Retina (tissue), 1 donor: ENCODE measurements around the gene MCUB.
A peak's percentile ranks its signal among the peaks of the same experiment; 100 is the strongest.
"Not testable (repeated sequence)": the region's sequence is repeated elsewhere in the genome, so short reads cannot be mapped to it uniquely, and the experiment has no call there.

ENCODE experiments used
- DNase-seq: peaks from one replicate; pipeline ENCODE4 v3.0.0-alpha.2; 2016

The MCUB gene, protein sequence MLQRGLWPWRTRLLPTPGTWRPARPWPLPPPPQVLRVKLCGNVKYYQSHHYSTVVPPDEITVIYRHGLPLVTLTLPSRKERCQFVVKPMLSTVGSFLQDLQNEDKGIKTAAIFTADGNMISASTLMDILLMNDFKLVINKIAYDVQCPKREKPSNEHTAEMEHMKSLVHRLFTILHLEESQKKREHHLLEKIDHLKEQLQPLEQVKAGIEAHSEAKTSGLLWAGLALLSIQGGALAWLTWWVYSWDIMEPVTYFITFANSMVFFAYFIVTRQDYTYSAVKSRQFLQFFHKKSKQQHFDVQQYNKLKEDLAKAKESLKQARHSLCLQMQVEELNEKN

DNA sequence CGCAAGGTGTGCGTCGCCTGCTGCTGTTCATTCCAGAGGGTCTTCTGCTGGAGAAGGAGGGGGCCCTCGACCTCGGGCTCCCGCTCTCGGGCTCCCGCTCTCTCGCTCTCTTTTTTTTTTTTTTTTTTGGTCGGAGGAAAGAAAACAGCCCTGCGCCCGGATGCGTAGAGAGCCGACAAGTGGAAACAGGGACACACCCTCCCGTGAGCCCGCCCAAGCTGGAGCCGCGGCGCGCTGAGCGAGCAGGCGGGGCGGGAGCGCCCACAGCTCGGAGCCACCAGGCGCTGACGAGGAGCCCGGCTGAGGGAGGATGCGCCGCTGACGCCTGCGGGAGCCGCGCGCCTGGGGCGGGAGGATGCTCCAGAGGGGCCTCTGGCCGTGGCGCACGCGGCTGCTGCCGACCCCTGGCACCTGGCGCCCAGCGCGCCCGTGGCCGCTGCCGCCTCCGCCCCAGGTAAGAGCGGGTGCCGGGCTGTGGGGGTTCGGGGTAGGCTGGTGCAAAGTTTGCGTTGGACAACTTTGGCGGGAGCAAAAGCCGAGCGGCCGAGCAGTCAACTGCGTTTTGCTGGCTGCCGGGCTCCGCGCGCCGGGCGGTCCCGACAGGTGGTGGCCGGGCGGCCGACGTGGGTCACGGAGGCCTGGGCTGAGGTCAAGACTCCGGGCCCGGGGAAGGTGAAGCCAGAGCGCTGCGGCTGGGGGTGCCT is at the start of gene MCUB:
Gene MCUB (plus strand): TSS at position 264 of the 704 bp plus-strand sequence. CDS start 92 bp downstream, at position 356.
- peak; percentile 93 for DNase-seq

- DNase-seq, result no peak
Measured at GRCh38 chr4:109510687-109511086, 49.4 kb upstream of the MCUB start.

DNA sequence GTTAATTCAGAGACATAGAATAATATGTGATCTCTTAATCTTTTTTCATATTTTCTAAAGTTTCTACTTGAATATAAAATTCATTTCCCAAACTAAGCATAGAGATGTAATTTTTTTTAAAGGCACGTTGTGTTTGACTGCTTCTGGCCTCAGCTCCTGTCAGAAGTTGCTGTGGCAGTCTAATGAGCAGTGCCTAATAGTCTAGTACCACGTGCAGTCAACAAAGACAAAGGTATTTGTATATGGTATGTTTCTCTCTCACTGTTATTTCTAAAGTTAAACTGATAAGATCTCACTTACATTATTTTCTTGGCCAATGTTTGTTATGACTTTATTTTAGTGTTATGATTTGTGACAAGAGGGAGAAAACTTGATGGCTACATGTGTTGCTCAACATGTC is 48.6 kb upstream of the MCUB start:
- DNase-seq, result no peak

GRCh38 chr4:109513368-109513767 is 46.7 kb upstream of the MCUB start:
- not testable (repeated sequence) for DNase-seq

GRCh38 chr4:109532182-109532581 is 27.9 kb upstream of the MCUB start:
- no peak for DNase-seq

- no peak for DNase-seq
Measured at GRCh38 chr4:109545401-109545800, 14.6 kb upstream of the MCUB start.

DNA sequence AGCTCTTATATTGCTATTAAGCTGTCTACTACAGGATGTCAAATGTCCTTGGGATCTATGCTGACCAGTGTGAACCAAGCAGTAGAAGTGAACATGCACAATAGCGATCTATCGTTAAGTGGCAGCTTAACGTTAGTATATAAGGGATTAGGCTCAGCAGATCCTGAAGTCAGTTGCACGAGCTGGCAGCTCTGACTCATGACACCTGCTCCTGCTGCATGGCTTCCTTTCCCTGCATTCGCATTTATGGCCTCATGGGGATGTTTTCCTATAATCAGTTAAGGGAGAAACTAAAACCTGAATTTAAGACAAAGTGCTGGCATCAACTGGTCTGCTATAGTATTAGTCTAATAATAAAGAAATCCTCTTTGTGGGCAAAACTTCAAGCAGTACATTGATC is 12.7 kb upstream of the MCUB start:
- no peak for DNase-seq

GRCh38 chr4:109548655-109549054 is 11.4 kb upstream of the MCUB start:
- DNase-seq, result no peak

GRCh38 chr4:109552237-109552636 is 7.8 kb upstream of the MCUB start:
- no peak for DNase-seq

DNA sequence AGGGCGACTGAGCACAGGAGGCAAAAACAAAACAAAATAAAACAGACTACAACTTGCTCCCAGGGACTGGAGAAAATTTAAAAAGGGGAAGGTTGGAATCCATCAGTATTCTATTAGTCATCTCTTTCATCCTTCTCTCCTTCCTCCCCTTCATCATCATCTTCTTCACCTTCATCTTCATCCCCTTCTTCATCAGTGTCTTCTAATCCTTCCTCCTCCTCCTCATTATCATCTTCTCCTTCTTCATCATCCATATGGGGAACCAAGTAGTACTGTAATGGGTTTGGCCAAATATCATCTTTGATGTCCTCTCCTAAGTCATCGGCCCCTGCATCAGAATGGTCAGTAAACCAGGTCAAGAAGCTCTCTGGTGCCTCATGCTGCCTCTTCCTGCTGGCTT is 6.9 kb upstream of the MCUB start:
- no peak for DNase-seq

DNA sequence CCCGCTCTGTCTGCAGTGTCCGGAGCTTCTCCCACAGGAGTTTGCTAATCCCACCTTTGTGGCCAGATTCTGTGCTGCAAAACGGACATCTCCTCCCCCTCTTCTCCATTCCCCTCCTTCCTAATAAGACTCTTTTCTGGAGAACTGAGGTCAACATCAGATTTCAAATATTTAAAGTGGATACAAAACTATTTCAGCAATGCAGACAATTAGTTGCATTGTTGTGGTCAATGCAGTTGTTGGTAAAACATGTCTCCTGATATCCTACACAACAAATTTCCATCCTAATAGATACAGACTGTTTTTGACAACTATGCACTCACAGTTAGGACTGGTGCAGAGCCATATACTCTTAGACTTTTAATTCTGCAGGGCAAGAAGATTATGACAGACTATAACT is 5.1 kb upstream of the MCUB start:
- DNase-seq, result no peak

DNA sequence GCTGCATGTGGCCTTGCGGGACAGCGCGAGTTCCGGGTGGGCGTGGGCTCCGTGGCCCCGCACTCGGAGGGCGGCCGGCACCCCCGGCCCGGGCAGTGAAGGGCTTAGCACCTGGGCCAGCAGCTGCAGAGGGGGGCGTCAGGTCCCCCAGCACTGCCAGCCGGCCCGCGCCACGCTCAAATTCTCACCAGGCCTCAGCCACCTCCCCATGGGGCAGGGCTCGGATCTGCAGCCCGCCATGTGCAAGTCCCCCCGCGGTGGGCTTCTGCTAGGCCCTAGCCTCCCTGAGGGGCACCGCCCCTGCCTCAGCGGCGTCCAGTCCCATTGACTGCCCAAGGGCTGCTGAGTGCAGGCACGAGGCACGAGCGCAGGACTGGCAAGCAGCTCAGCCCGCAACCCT is 2.6 kb upstream of the MCUB start:
- DNase-seq, result no peak

DNA sequence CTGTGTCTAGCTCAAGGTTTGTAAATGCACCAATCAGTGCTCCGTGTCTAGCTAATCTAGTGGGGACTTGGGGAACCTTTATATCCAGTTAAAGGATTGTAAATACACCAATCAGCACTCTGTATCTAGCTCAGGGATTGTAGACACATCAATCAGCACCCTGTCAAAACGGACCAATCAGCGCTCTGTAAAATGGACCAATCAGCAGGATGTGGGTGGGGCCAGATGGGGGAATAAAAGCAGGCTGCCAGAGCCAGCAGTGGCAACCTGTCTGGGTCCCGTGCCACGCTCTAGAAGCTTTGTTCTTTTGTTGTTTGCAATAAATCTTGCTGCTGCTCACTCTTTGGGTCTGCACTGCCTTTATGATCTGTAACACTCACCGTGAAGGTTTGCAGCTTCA is 2.0 kb upstream of the MCUB start:
- DNase-seq, result not testable (repeated sequence)

DNA sequence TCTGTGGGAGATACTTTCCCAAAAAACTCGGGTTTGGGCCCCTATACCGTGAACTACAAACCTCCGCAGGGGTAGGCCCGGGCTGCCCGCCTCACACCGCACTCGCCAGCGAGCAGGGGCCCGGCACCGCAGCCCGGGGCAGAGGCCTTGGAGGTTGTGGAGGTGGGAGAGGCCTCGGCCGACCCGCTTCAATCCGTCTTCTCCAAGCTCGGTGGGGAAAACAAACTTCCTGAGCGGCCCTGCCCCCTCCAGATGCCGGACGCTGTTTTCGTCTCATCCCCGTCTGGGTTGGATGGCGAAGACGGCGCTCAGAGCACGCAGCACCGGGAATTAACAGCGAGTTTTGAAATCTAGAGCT is 442 bp upstream of the MCUB start:
- DNase-seq, result no peak

GRCh38 chr4:109560687-109561461 is 828 bp downstream of the MCUB start:
- peak; percentile 82 for DNase-seq

- peak; percentile 51 for DNase-seq
Measured at GRCh38 chr4:109562457-109563239, 2.6 kb downstream of the MCUB start.

GRCh38 chr4:109571494-109571893 is 11.4 kb downstream of the MCUB start:
- no peak for DNase-seq

DNA sequence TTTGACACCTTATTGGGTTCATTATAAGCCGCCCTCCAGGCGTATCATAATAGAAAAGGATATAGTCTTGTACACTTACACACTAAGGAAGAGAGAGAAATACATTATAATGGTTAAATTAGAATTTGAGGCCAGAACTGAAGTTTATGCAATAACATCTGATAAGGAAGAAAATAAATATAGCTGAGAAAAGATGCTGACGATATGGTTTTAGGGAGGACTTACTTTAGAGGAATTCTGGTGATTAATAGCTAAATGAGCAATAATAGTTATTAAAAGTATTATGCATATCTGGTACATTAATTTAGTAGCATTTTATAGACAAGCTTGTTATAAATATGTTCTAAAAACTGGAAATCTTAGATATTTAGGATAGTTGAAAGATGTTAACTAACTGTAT is 12.1 kb downstream of the MCUB start:
- DNase-seq, result no peak

DNA sequence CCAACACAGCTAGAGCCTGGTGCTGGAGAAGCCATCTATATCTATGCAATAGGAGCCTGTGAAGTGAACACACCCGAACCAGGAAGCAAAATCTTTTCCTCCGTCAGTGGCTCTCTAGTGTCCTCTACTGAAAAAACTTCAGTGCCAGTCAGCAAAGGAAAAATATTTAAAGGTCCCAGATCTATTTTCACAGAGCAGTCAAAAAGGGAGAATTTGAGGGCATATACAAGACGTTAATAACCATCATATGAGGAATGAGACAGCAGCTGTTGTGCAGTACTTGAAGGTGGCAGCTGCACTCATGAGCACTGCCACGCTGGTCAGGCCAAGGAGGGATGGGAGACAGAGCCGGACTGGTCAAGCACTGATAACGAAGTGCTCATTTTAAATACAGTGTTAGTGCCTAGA is 14.4 kb downstream of the MCUB start:
- DNase-seq, result no peak

DNA sequence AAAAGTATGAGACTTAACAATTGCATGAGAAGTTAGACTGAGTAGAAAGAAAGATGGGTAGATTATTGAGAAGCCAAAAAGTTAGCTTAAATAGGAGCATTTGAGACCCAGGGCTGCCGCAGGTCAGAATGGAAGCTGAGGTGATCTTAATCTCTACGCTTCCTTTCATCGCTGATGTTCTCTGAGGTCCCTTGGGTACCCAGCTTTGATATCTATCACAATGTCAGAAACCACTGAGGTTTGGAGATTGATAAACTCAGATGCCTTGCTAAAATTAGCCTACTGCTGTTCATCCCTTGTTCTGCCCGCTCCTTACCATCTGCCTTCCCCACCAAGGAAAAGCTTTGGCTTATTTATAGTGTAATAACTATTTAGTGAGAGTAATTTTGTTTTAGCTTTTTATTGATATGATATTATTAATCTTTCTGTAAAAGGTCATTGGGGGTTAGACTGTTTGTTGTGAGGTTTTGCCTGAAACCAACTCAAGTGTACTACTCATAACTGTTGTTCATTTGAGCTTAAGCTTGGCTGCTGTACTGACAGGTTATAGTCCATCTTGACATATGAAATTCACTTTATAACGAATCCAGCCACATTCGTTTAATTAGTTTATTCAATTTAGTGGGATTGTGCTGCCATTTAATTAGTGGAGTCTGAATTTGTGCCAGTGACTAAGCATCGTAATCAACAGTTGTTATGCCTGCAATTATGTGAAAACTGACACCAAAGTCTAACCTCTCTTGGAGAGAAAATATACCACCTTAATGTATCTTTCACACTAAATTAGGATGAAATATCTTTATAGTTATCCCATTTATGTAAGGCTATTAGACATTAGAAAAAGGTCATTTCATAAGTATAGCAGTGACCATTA is 15.1 kb downstream of the MCUB start:
- DNase-seq, result no peak

DNA sequence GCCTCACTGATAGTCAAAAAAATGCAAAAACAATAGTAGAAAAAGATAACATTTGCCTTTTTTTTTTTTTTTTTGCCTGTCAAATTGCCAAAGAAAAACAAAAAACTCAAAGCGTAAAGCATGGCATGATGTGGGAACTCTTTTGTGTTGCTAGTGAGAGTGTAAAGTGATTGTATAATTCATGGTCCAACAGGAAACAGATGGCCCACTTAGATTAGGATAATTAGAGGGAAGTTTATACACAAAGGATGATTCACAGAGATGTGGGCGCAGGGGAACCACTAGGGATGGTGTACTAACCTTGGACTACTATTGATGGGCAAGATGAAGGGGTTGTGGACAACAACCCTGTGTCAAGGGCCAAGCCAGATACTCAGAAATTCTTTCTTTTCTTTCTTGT is 16.4 kb downstream of the MCUB start:
- no peak for DNase-seq

- no peak for DNase-seq
Measured at GRCh38 chr4:109578846-109579245, 18.8 kb downstream of the MCUB start.
